ENCODE results near the gene NAALADL2.

NAALADL2 gene

GRCh38 chr3:175088766-175089380 lies 229.7 kb downstream of the NAALADL2 start:
- no peak for DNase-seq (ENCODE audit: extremely low read depth, low read depth)
- TF ChIP-seq, protein P1, sequence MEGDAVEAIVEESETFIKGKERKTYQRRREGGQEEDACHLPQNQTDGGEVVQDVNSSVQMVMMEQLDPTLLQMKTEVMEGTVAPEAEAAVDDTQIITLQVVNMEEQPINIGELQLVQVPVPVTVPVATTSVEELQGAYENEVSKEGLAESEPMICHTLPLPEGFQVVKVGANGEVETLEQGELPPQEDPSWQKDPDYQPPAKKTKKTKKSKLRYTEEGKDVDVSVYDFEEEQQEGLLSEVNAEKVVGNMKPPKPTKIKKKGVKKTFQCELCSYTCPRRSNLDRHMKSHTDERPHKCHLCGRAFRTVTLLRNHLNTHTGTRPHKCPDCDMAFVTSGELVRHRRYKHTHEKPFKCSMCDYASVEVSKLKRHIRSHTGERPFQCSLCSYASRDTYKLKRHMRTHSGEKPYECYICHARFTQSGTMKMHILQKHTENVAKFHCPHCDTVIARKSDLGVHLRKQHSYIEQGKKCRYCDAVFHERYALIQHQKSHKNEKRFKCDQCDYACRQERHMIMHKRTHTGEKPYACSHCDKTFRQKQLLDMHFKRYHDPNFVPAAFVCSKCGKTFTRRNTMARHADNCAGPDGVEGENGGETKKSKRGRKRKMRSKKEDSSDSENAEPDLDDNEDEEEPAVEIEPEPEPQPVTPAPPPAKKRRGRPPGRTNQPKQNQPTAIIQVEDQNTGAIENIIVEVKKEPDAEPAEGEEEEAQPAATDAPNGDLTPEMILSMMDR (IDR thresholded peaks at IDR 0.05; ENCODE audit: low read depth, low read length) = no peak

- TF ChIP-seq, protein P1 (IDR thresholded peaks at IDR 0.05; ENCODE audit: low read depth, low read length) = no peak
- DNase-seq (ENCODE audit: extremely low read depth, low read depth) = no peak
Measured at GRCh38 chr3:175091426-175092114, 232.4 kb downstream of the NAALADL2 start.

DNA sequence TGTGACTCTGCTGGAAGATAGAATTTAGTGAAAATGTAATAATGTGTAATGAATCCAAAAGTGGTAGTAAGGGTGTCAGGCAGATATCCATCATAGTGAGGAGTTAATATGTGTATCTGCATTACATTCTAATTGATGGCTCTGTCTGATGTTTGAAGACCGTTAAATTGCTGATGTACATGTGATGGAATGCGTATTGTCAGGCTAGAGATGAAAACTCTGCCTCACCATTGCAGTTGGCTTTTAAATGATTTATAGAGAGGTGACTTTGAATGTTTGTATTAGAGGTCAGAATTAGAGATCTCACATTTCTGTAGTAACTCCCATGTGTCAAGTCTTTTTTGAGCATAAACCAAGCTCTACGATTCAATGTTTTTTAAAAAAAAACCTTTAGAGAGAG lies 234.6 kb downstream of the NAALADL2 start:
- DNase-seq (ENCODE audit: extremely low read depth, low read depth) = no peak
- TF ChIP-seq, protein P1 (IDR thresholded peaks at IDR 0.05; ENCODE audit: low read depth, low read length) = no peak

DNA sequence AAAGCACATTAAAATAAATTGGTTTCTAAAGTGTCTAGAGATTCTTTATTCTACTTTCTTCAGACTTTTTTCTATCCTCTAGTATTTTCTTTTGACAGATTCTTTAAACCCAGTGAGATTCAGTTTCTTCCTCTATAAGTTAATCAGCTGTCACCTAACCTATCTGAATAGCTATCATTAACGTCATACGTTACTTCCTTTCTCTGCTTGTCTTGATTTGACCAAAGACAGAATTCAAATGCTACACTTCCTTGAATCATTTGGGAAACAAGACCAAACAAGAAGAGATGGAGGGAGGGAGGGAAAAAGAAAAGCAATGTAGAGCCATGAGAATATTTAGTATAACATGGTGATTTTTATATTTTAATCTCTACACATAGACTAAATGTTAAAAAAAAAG lies 235.2 kb downstream of the NAALADL2 start:
- DNase-seq (ENCODE audit: extremely low read depth, low read depth) = no peak
- TF ChIP-seq, protein P1 (IDR thresholded peaks at IDR 0.05; ENCODE audit: low read depth, low read length) = no peak

GRCh38 chr3:175098644-175099043 lies 239.5 kb downstream of the NAALADL2 start:
- TF ChIP-seq, protein P1 (IDR thresholded peaks at IDR 0.05; ENCODE audit: low read depth, low read length) = no peak
- no peak for DNase-seq (ENCODE audit: extremely low read depth, low read depth)

- TF ChIP-seq, protein P1 (IDR thresholded peaks at IDR 0.05; ENCODE audit: low read depth, low read length) = no peak
Measured at GRCh38 chr3:175102161-175102560, 243.0 kb downstream of the NAALADL2 start.

DNA sequence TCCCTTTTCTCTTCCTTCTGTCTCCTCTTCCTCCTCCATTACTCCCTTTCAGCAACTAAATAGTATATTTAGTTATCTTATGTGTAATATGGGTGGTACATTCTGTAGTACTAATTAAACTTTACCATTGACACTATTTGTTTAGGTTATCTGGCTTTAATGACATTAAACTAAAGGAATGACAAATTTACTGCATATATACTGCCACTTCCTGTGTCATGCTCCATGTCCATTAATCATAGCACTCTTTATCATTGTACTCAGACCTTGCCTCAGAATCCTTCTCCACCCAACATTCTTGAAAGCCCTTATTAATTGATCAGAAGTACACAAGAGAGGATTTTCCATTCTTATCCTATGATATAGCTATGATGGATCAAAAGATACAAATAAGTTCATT lies 244.2 kb downstream of the NAALADL2 start:
- no peak for DNase-seq (ENCODE audit: extremely low read depth, low read depth)
- TF ChIP-seq, protein P1 (IDR thresholded peaks at IDR 0.05; ENCODE audit: low read depth, low read length) = no peak

More at GRCh38 chr3:175102161-175102560, 243.0 kb downstream of the NAALADL2 start:
- no peak for DNase-seq (ENCODE audit: extremely low read depth, low read depth)
